Stimulated activated CD8-positive, alpha-beta memory T cell treated with anti-CD3 and anti-CD28 coated beads, Interleukin-7, amount 100 ng/mL, for 24 hours (primary cell): ENCODE results near the gene TMEM94.

ENCODE experiments used
- DNase-seq: peaks from one replicate; pipeline ENCODE4 v3.0.0-alpha.2; 2020; ENCODE audit warnings: low read depth

The TMEM94 gene

DNA sequence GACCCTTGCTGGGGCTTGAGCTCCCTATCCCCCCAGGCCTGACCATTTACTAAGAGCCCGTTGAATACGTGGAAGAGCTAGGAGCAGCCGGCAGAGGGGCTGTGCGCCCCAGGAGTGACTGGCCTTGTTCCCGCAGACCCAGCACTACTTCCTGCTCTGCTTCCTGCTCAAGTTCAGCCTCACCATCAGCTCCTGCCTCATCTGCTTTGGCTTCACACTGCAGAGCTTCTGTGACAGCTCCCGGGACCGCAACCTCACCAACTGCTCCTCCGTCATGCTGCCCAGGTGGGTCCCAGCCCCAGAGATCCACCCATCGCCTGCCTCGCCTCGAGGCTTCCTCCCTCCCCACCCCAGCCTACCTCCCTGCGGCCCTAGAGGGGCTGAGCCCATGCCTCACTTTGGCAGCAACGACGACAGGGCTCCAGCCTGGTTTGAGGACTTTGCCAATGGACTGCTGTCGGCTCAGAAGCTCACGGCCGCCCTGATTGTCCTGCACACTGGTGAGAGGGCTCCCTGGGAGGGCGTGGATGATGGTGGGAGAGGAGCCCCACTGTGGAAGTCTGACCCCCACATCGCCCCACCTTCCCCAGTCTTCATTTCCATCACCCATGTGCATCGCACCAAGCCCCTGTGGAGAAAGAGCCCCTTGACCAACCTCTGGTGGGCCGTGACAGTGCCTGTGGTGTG lies 41.7 kb downstream of the TMEM94 start:
- DNase-seq = no peak

DNA sequence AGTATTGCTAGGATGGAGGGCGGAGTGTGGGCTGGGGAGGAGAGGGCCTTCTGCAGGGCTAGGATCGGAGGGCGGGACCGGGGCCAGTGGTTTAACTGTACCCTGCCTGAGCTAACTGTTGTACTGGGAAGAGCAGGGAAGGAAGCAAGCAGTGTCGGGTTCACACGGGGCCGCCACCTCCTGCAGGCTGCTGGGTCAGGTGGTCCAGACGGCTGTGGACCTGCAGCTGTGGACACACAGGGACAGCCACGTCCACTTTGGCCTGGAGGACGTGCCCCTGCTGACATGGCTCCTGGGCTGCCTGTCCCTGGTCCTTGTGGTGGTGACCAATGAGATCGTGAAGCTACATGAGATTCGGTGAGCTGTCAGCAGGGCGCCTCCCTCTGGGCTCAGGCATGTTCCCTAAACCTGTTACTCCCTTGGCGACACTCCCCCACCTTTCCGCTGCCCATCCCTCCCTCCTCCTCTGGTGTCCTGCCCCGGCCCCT lies 42.3 kb downstream of the TMEM94 start:
- no peak for DNase-seq

DNA sequence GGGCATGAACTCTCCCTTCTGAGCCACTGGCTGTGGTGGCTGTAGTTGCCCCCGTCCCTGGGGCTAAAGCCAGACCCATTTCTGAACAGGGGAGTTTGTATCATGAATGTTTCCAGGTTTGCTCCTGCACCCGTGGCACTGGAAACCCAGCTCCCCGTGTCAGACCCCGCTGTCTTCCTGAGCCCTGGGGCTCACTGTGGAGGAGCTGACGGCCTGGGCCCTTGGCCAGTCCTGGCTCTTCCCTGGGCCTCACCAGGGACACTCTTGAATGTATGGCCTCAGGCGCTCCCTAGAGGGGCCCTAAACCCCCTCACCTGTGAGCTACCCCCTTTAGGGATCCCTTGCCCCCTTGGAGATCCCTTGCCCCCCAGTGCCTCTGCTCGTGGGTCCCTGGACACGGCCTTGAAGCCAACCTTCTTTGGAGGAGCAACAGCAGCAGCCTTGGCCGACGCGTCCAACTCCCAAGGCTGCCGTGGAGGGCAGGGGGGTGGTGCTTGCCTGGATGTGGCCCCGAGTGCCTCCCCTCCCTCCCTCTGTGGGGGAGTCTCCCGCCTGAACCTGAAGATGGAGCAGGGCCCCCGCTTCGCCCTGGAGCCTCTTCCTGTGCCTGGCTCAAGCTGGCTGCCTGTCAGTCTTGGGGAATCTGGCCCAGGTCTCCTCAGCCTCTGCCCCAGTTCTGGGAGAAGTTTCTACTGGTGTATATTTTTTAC lies 43.0 kb downstream of the TMEM94 start:
- DNase-seq = no peak

DNA sequence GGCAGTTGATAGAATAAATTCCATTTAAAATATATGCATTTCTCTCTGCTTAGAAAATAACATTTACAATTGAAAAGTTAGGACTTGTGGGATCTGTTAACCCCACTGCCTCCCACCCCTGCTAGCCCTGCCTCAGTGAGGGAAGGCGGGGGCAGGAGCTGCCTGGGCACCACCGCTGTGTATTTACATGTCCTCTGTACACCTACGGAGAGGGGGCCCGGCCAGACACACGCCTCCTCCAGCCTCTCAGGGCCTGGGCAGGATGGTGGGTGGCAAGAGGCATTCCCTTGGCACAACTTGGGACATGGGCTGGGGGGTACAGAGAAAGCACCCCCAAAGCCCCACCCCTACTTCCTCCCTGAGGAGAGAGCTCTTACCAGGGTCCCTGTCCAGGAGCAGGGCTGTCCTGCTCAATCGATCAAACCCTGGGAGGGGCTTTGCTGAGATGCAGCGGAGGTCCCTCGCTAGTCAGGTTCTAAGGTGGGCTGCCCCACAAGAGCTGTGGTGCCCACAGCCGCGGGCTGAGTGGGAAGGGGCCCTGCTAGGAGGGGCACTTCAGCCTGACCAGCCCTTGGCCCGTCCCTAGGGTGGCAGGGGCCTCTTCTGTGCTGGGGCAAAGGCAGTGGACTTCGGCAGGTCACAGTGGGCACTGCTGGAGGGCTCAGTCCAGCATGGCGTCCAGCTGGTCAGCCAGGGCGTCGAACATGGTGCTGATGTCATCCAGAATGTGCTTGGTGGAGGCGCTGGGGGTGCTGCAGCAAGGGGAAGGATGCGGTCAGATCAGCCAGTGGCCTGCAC lies 44.2 kb downstream of the TMEM94 start:
- DNase-seq = no peak

DNA sequence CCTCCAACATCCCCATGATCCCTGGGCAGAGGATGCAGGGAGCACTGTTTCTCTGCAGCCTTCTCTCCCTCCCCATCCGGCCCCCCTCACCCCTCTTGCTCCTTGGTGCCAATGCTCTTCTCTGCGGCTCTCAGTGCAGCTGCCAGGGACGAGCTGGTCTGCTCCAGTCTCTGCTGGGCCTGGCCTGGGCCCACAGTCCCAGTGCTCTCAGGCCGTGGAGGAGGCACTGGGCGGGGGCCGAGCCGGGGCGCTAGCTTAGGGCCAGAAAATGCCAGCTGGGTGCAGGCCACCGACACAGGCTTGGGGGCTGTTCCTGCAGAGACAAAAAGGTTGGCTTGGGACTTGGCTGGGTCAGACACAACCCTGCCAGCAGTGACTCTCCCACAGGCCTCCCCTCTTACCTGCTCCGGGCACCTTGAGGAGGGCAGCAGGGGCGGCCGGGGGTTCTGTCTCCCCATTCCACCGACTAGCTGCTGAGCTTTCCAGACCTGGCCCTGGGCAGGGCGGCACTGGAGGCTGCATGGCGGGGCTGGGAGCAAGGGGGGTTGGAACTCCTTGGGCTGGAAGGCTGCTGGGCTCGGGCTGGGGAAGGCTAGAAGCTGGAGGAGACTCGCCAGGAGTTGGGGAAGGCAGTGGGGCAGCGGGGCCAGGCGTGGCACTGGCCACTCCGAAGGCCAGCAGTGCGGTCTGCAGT lies 45.1 kb downstream of the TMEM94 start:
- no peak for DNase-seq

DNA sequence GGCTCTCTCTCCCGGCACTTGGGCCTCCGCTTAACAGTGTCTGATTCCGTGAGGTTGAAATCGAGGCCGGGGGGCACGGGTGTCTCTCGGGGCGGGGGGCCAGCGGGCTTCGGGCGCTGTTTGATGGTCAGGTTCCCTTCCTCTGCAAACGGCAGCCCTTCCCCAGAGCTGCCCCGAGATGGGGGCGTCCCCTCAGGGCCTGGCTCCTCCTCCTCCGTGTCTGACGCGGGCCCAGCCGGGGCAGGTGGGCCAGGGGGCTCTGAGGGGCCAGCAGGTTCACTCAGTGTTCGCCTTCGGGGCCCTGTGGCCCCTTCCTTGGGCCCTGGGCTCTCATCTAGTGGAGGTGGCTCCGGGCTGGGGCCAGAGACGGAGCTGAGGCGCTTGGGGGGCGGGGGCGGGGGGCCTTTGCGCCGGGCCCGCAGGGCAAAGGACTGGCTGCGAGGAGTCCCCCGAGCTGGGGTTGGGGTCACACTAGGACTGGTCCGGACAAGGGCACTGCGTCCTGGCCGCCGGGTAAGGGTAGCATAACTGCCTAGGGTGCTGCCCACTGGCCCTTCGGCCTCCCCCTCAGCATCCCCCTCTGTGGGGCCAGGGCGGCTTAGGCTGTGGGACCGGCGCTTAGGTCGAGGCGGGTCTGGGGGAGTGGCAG lies 45.8 kb downstream of the TMEM94 start:
- no peak for DNase-seq

DNA sequence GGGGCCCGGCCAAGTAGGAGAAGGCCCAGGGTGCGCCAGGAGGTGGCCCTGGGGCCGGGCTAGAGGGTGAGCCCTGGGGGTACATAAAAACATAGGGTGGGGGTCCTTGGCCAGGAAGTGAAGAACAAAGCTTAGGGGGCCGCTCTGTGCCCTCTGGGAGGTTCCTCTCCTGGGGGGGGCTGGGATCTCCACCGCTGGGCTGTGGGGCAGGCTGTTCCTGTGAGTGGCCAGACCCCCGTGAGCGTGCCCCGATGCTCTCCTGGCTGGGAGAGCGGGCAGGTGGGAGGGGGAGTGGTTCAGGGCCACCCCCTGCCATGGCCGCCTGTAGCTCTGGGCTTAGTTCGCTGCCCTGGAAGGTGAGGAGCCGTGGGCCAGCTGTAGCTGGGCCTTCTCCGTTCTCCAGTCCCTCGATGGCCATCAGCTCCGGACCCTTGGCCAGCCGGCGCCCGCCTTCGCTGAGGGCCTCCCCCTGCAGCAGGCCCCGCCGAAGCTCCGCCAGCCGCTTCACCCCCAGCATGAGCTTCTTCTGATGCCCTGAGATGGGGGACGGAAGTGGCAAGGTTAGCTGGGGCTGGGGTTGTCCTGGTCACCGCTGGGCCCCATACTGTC lies 46.4 kb downstream of the TMEM94 start:
- no peak for DNase-seq

DNA sequence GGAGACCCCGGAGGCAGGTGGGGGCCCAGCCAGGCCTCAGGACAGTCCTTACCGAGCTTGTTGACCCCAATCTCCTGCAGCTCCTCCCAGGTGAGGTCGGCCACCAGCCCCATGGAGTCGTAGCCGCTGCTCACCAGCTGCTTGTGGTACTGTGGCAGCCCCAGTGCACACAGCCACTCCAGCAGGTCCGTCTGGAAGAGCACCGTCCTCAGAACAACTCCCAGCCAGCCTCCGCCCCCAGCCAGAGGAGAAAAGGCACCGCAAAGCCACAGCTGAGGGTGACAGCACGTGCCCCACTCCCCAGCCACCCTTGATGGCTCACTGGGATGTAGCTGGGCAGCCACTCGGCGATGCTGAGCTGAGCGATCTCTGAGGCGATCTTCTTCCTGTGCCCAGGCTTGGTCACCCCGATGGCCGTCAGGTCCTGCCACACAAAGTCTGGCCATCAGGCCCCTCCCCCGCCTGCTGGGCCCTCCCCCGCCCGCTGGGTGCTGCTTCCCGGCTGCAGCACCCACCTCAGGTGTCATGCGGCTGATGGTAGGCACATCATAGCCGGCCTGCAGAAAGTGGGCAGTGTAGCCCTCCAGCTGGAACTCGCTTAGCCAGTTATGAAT lies 47.0 kb downstream of the TMEM94 start:
- no peak for DNase-seq

DNA sequence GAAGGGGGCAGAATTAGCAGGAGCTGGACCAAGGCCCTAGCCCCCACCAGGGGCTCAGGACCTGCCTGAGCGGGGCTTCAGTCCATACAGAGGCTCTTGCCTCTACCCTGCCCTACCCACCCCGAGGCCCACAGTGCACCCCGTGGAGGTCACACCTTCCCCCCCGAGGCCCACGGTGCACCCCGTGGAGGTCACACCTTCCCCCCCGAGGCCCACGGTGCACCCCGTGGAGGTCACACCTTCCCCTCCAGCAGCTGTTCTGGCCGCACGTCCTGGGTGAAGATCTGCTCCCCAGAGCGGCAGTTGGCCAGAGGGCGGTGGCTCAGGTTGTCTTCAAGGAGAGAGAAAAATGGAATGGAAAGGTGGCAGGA lies 47.5 kb downstream of the TMEM94 start:
- no peak for DNase-seq

DNA sequence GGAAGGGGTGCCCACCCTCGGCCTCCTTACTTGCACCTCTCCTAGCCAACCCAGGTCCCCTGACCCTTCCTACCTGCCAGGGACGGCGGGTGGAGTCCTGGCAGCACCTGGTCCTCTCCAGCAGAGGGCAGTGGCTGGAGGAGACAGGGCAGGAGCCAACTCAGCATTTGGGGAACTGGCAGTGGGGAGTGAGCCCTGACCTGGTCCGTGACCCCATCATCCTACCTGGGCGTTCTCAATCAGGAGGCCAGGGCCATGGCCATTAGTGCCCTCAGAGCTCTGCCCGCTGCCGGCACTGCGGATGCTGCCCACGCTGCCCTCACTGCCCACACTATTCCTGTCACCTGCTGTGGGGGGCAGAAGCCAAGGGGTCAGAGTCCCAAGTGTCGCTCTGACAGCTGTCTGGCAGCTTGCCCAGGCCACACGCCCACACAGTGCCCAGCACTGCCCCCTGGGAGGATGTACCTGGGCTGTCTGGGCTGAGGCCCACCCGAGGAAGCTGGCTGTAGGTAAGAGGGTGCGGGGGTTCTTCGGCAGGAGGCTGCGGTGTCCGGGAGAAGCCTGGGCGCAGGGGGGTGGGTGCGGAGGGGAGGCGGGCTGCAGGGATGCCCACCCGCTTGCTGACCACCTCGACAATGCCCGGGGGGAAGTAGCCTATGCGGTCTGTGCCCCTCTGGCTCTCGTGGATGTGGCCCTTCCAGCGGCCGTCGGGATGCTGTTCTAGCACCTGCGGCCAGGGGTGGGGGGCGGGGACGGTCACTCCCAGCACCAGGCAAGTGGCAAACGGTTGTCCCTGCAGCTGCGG lies 48.1 kb downstream of the TMEM94 start:
- DNase-seq = no peak

DNA sequence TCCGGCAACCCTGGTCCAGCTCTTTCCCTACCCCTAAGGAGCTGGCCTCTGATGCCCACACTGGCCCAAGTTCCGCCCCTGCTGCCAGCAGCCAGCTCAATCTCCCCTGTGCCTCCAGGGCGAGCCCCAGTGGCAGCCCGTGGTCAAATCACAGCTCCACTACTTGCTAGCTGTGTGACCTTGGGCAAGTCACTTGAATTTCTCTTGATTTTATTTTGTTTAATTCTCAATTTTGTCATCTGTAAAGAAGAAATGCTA lies 48.6 kb downstream of the TMEM94 start:
- DNase-seq = no peak

DNA sequence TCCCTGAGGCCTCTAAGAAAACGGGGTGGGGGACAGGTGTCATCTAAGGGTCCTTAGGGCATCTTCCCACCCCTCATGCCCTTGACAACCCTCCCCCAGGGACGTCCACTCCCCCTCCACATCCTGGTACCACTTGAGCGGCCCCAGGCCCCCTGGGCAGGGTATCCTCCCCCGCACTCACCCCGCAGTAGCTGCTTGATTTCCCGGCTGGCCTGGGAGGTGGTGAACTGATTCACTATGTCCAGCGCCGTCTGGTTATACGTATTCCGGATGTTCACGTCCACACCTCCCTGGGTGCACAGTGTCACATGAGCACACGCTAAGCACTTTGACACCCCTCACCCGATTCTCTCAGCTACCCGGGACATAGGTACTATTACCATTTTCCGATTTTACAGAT lies 49.2 kb downstream of the TMEM94 start:
- DNase-seq = no peak

DNA sequence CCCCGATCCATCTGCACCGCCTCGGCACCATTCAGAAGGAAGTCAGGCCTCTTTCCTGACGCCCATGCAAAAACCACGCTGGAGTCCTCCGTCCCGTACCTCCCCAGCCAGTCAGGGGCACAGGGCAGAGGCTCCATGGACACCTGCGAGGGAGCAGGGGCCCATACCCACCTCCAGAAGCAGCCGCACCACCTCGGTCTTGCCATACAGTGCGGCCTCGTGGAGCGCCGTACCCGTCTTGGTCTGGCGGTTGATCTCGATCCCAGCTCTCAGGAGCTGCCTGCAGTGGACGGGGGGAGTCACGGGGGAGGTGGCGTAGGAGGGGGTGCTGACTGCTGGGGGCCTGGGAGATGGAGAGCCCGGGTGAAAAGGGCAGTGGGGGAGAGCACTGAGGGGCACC lies 49.7 kb downstream of the TMEM94 start:
- DNase-seq = no peak

DNA sequence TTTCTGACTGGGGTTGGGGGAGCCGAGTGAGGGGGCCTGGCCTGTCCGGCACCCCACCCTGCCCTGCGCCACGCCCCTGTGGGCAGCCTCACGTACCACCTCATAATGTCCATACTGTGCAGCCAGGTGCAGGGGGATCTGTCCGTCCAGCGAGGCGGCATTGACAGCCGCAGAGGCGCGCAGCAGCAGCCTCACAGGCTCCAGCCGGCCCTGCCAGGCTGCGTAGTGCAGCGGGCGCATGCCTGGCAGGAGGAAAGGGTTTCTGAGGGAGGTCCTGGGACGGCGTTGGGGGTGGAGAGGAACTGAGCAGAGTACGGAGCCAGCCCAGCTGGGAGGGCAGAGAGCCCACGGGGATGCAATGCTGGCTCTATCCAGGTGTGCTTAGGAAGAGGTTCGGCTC lies 50.5 kb downstream of the TMEM94 start:
- DNase-seq = no peak

DNA sequence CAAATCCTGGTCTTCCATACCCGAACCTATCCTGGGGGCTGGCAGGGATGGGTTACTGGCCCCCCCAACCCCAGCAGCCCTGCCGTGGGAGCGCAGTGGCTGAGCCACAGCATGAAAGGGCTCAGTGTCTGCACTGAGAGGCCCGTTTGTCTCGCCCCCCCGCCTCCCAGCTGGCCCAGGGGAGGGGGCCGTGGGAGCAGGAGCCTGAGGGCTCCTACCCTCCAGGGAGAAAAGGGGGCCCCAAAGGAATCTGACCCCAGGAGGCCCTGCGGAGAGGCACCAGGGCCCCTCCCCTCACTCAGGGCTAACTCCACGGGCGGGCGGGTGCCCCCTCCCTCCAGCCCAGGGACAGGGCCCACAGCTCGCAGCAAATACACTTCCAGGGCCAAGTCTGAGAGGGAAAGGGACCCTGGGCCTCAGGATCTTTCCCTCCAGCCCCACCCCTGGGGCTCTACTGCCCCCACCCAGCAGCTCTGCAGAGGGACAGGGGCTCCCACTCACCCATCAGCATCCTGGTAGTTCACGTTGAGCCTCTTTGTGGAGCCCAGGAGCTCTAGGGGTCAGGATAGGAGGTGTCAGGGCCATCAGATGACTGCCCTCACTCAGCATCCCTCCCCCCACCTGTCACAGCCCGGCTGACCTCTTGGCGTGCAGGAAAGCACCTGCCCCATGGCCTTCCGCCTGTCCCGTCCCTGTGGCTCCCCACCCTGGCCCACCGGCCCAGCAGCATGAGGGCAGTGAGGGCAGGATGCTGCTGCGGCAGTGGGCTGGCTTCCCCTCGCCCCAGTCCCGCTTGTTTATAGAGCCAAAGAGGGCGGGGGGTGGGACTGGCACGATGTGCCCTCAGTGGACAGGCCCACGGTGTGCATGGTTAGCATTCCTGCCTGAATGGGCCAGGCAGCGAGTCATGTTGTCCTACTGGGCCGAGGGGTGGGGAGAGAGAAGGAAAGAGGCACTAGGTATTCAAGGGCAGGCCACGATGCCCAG lies 51.6 kb downstream of the TMEM94 start:
- no peak for DNase-seq

DNA sequence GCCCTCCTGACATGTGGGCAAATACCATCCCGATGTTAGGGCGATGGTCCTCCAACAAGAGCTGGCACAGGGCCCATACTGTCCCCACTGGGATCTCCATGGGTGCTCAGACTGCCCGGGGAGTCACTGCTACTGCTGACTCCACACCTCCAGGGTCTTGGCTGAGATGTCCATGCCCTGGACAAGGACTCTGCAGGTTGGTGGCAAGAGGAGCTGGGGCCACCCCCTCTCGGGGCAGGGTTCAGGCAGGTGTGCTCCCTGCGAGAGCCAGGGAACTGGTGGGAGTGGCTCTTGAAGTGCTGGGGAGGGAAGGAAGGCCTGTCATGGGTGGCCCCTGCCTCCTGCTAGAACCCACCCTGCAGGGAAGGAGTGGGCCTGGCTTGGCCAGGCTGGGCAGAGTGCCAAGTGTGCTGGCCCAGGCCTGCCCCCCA lies 52.5 kb downstream of the TMEM94 start:
- no peak for DNase-seq

DNA sequence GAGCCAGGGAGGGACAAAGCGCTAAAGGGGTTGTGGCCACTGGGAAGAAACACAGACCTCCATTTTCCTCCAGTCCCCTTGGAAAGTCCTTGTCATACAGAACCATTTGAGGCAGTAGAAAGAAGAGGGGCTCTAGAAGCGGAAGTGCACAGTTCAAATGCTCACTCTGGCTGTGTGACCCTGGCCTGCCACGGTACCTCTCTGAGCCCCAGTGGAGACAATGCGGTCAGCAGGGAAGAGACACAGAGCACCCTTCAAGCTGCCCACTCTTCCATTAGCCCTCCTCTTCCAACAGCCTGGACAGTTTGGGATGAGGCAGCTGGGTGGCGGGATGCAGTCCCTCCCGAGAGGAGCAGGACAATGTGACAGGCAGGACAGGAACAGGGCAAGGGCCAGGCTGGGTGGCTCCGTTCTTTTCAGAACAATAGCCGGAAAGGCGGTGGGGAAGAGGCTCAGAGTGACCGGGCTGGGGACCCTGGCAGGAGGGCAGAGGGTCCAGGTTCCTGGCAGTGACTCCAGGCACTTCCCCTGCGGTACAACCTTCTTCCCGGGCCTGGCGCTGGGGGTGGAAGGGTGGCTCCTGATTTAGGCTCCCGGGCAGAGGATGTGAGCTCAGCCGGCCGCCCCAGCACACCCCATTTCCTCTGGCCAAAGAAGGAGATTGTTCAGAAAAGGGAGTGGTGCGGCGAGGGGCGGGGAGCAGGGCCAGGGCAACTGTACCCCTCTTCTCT lies 53.3 kb downstream of the TMEM94 start:
- DNase-seq = no peak

DNA sequence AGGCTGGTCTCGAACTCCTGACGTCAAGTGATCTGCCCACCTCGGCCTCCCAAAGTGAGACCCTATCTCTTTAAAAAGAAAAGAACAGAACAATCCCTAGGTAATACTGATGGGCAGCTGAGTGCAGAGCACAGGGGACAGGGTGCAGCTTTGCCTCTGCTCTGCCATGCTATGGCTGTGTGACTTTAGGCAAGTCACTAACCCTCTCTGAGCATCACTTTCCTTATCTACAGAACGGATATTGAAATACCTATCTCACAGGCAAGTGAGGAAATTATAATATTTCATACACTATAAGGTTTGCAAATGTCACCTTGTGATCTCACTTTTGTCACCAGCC lies 54.8 kb downstream of the TMEM94 start:
- DNase-seq = no peak
